GM19463 (cell line): ENCODE data around the gene SORBS2.
A peak's percentile ranks its signal among the peaks of the same experiment; 100 is the strongest.
"Not testable (repeated sequence)": the region's sequence is repeated elsewhere in the genome, so short reads cannot be mapped to it uniquely, and the experiment has no call there.

Experiments
- ATAC-seq: cut with Tn5 transposase; IDR thresholded peaks from one replicate; pipeline ENCODE4 v1.9.1; 2021; ENCODE audit warnings: mild to moderate bottlenecking, moderate library complexity; ENCODE audit not compliant: unreplicated experiment

The SORBS2 gene

GRCh38 chr4:185811509-185812364, at the start of gene SORBS2:
SORBS2 (minus strand) TSS chr4:185812194; CDS start chr4:185690571, 121,623 bp downstream.
- ATAC-seq: peak; percentile 88

GRCh38 chr4:185859111-185859510, 47.1 kb upstream of the SORBS2 start:
- ATAC-seq: no peak

- ATAC-seq: not testable (repeated sequence)
These were observed 45.6 kb upstream of the SORBS2 start for GRCh38 chr4:185857561-185857960.

- no peak for ATAC-seq
These were observed 41.8 kb upstream of the SORBS2 start for GRCh38 chr4:185853841-185854240.

GRCh38 chr4:185852961-185853360, 41.0 kb upstream of the SORBS2 start:
- ATAC-seq: no peak

- no peak for ATAC-seq
These were observed 37.9 kb upstream of the SORBS2 start for GRCh38 chr4:185849664-185850550.

- ATAC-seq: no peak
These were observed 35.5 kb upstream of the SORBS2 start for GRCh38 chr4:185847352-185848097.

GRCh38 chr4:185846505-185847150, 34.6 kb upstream of the SORBS2 start:
- ATAC-seq: no peak

- no peak for ATAC-seq
These were observed 34.0 kb upstream of the SORBS2 start for GRCh38 chr4:185845966-185846365.

GRCh38 chr4:185841451-185841850, 29.5 kb upstream of the SORBS2 start:
- ATAC-seq: no peak

GRCh38 chr4:185840953-185841352, 29.0 kb upstream of the SORBS2 start:
- ATAC-seq: no peak

- no peak for ATAC-seq
These were observed 28.2 kb upstream of the SORBS2 start for GRCh38 chr4:185840201-185840600.

- ATAC-seq: no peak
These were observed 27.8 kb upstream of the SORBS2 start for GRCh38 chr4:185839770-185840169.

- ATAC-seq: no peak
These were observed 27.3 kb upstream of the SORBS2 start for GRCh38 chr4:185839194-185839712.

GRCh38 chr4:185838514-185839193, 26.7 kb upstream of the SORBS2 start:
- ATAC-seq: no peak

- no peak for ATAC-seq
These were observed 26.1 kb upstream of the SORBS2 start for GRCh38 chr4:185838104-185838452.

GRCh38 chr4:185837415-185838103, 25.6 kb upstream of the SORBS2 start:
- no peak for ATAC-seq

- ATAC-seq: no peak
These were observed 24.5 kb upstream of the SORBS2 start for GRCh38 chr4:185836241-185837084.
